HepG2 (cell line): ENCODE results near the gene PIP5KL1. TPM values are rescaled to one million over a fixed set of nuclear protein-coding genes. Genes with fewer than 3 reads are reported as not detected.

Experiments used
- ATAC-seq: fragments of 200-7000 bp; cut with Tn5 transposase; 3 replicates; pipeline ENCODE4 v1.9.1; 2020; ENCODE audit warnings: mild to moderate bottlenecking, moderate library complexity
- BruUV-seq: library from RNA; stranded (reverse); fragments of 400-500 nt; replicated peaks from 2 replicates; lab custom pipeline; 2021; lab: Mats Ljungman, UMichigan
- CTCF ChIA-PET: fragments of 300-600 bp; formaldehyde crosslinking; extraction: SDS; loops from one replicate; lab custom pipeline; 2021; ENCODE audit warnings: low total read pairs, inconsistent platforms, low intra/inter-chr PET ratio; lab: Yijun Ruan, JAX
- POLR2A ChIA-PET: fragments of 350-600 bp; sonication (Branson Sonifier 250); formaldehyde crosslinking; loops from one replicate; lab custom pipeline; 2020; ENCODE audit warnings: antibody characterized with exemption, inconsistent platforms; lab: Yijun Ruan, JAX
- DNase-seq: peaks from one replicate; pipeline ENCODE4 v3.0.0-alpha.2; 2015; ENCODE audit warnings: low spot score
- FAIRE-seq: peaks from 3 replicates; lab custom pipeline; 2011; peaks lifted over from hg19 to GRCh38; lab: Jason Lieb, UNC
- H2AFZ ChIP-seq: one replicate; pipeline ENCODE4 v1.6.1; 2011; ENCODE audit warnings: low read length, inconsistent platforms
- H3K27ac ChIP-seq: fragments of 300-600 bp; 3 replicates; pipeline ENCODE4 v1.8.0; 2011; ENCODE audit warnings: mixed run types, mild to moderate bottlenecking, mixed read lengths, low read length, inconsistent platforms; ENCODE audit not compliant: insufficient read depth; ENCODE audit errors: extremely low read length
- H3K27me3 ChIP-seq, 2 experiments: fragments of 200-600 bp in 1 of 2; 2 replicates in 1 of 2; 3 replicates in 1 of 2; pipeline versions ENCODE4 v1.6.0 to v1.8.0; 2011; ENCODE audit warnings: low read length in 2 of 2, mild to moderate bottlenecking in 2 of 2, moderate library complexity in 2 of 2, inconsistent platforms in 1 of 2; ENCODE audit not compliant: insufficient read depth in 2 of 2, control insufficient read depth in 1 of 2
- H3K36me3 ChIP-seq, 2 experiments: fragments of 200-600 bp in 1 of 2; replicated peaks in 1 of 2; 2 replicates in 1 of 2; 3 replicates in 1 of 2; pipeline versions ENCODE4 v1.5.1 to v1.8.0; 2011; ENCODE audit warnings: low read length in 2 of 2, inconsistent platforms in 1 of 2; ENCODE audit not compliant: insufficient read depth in 2 of 2, control insufficient read depth in 1 of 2
- H3K4me1 ChIP-seq: 2 replicates; pipeline ENCODE4 v1.5.1; 2012; ENCODE audit warnings: low read length, inconsistent platforms; ENCODE audit not compliant: insufficient read depth
- H3K4me2 ChIP-seq: 2 replicates; pipeline ENCODE4 v1.6.0; 2011; ENCODE audit warnings: low read depth, low read length, inconsistent platforms
- H3K4me3 ChIP-seq, 3 experiments: fragments of 200-600 bp in 1 of 3; sonication (generic), shearing (Covaris generic) in 1 of 3; replicated peaks in 1 of 3; 2 replicates each; pipeline ENCODE4 v1.5.1; 2011 to 2016; ENCODE audit warnings: low read length in 3 of 3, inconsistent platforms in 2 of 3, low read depth in 2 of 3, mild to moderate bottlenecking in 2 of 3, control low read depth in 1 of 3, mixed read lengths in 1 of 3; ENCODE audit not compliant: insufficient read depth in 1 of 3
- H3K79me2 ChIP-seq: one replicate; pipeline ENCODE4 v1.6.1; 2011; ENCODE audit warnings: low read length, inconsistent platforms; ENCODE audit not compliant: insufficient read depth
- H3K9ac ChIP-seq: 2 replicates; pipeline ENCODE4 v1.6.0; 2011; ENCODE audit warnings: mild to moderate bottlenecking, low read depth, low read length, inconsistent platforms; ENCODE audit not compliant: insufficient read depth
- H3K9me3 ChIP-seq: 2 replicates; pipeline ENCODE4 v1.5.1; 2012; ENCODE audit warnings: mild to moderate bottlenecking, low read length
- H4K20me1 ChIP-seq: 2 replicates; pipeline ENCODE4 v1.6.0; 2011; ENCODE audit warnings: inconsistent platforms, mild to moderate bottlenecking, low read length, moderate library complexity; ENCODE audit not compliant: insufficient read depth
- GFI1 ChIP-seq: sonication (generic); formaldehyde crosslinking; IDR thresholded peaks from 2 replicates; pipeline ENCODE4 v1.5.0; 2020; ENCODE audit warnings: missing genetic modification reagents, mild to moderate bottlenecking, borderline replicate concordance
- HHEX ChIP-seq: IDR thresholded peaks from 2 replicates; pipeline ENCODE4 v1.6.1; 2016; ENCODE audit warnings: control low read depth
- HMGXB4 ChIP-seq, 2 experiments: sonication (generic) in 1 of 2; formaldehyde crosslinking in 1 of 2; IDR thresholded peaks; 2 replicates each; pipeline versions ENCODE4 v1.4.0 to v1.6.1; 2018 to 2020; ENCODE audit warnings: missing genetic modification reagents in 2 of 2, borderline replicate concordance in 1 of 2, low read depth in 1 of 2, mild to moderate bottlenecking in 1 of 2, missing biosample characterization in 1 of 2
- HNRNPL ChIP-seq: fragments of 200-400 bp; formaldehyde crosslinking; IDR thresholded peaks from 2 replicates; pipeline ENCODE4 v1.6.1; 2017; ENCODE audit warnings: mild to moderate bottlenecking, low read depth, low read length
- JARID2 ChIP-seq: sonication (generic); formaldehyde crosslinking; IDR thresholded peaks from 2 replicates; pipeline ENCODE4 v1.8.1; 2023; ENCODE audit warnings: missing genetic modification reagents, inconsistent platforms; ENCODE audit not compliant: insufficient replicate concordance
- SP2 ChIP-seq: sonication (generic); formaldehyde crosslinking; IDR thresholded peaks from 2 replicates; pipeline ENCODE4 v1.5.1; 2020; ENCODE audit warnings: mild to moderate bottlenecking, missing genetic modification reagents
- SSRP1 ChIP-seq: IDR thresholded peaks from 2 replicates; pipeline ENCODE4 v1.6.1; 2016; ENCODE audit warnings: control low read depth
- TFAP4 ChIP-seq: sonication (generic); IDR thresholded peaks from 2 replicates; pipeline ENCODE4 v1.6.1; 2016; ENCODE audit warnings: low read depth, borderline replicate concordance
- YEATS4 ChIP-seq: sonication (generic); formaldehyde crosslinking; IDR thresholded peaks from 2 replicates; pipeline ENCODE4 v1.4.0; 2020; ENCODE audit warnings: missing genetic modification reagents, borderline replicate concordance
- ZFX ChIP-seq: sonication (generic); formaldehyde crosslinking; IDR thresholded peaks from 2 replicates; pipeline ENCODE4 v1.4.0; 2020; ENCODE audit warnings: mild to moderate bottlenecking, low read depth, missing genetic modification reagents, moderate library complexity
- ZNF234 ChIP-seq: sonication (generic); formaldehyde crosslinking; conservative IDR thresholded peaks from 2 replicates; pipeline ENCODE4 v1.5.1; 2020; ENCODE audit warnings: mild to moderate bottlenecking, missing genetic modification reagents
- ZNF276 ChIP-seq: sonication (generic); formaldehyde crosslinking; IDR thresholded peaks from 2 replicates; pipeline ENCODE4 v1.4.0; 2020; ENCODE audit warnings: mild to moderate bottlenecking, low read depth, missing genetic modification reagents
- ZNF713 ChIP-seq: sonication (generic); formaldehyde crosslinking; IDR thresholded peaks from 2 replicates; pipeline ENCODE4 v1.4.0; 2020; ENCODE audit warnings: mild to moderate bottlenecking, missing genetic modification reagents
- ZNF800 ChIP-seq: sonication (generic); formaldehyde crosslinking; IDR thresholded peaks from 2 replicates; pipeline ENCODE4 v1.4.0; 2020; ENCODE audit warnings: missing genetic modification reagents
- WGBS: methylation state at CpG from one replicate; pipeline ENCODE4 v1.1.6; 2017; ENCODE audit warnings: low lambda C conversion rate; 5-methylcytosine and 5-hydroxymethylcytosine counted together
- in situ Hi-C: cut with HindIII; loops from 2 replicates; pipeline ENCODE4 v1.10.0; 2017; ENCODE audit warnings: low pct_unique_long_range_greater_than_20kb; ENCODE audit not compliant: extremely low pct_ligation_motif_present
- intact Hi-C: fragments of 100-400 bp; cut with micrococcal nuclease; formaldehyde crosslinking; loops from one replicate; pipeline ENCODE4 v1.10.0; 2022; ENCODE audit not compliant: unreplicated experiment
- polyA plus RNA-seq, 8 experiments: library from polyadenylated mRNA; depleted of rRNA in 3 of 8; stranded (reverse) in 7 of 8; unstranded in 1 of 8; fragments of >200 nt; fragmentation: Illumina TruSeq in 4 of 8; extraction: Trizol in 4 of 8; gene quantifications; 2 replicates each; pipeline versions ENCODE4 v1.2.1 to v1.2.3, GENCODE V29; 2011 to 2016; ENCODE audit warnings: low read depth in 4 of 8, missing spikeins in 1 of 8, mixed read lengths in 1 of 8; ENCODE audit not compliant: insufficient read depth in 1 of 8
- total RNA-seq, 5 experiments: library from RNA; depleted of rRNA; stranded (reverse); fragments of >200 nt; fragmentation: Illumina TruSeq; extraction: Trizol; gene quantifications; 2 replicates each; pipeline ENCODE4 v1.2.3, GENCODE V29; 2016; ENCODE audit warnings: low read depth in 1 of 5
- TF ChIP-seq, protein P1 (sequence below): sonication (generic); formaldehyde crosslinking; IDR thresholded peaks from 2 replicates; pipeline ENCODE4 v1.4.0; 2020; ENCODE audit warnings: missing genetic modification reagents

Gene PIP5KL1
- total and polyA plus RNA-seq, 2 of the 13 experiments (the other 11 are each of a cell fraction or from before 2014, with no cell fraction given): 0.20 to 0.49 TPM

- peak overlapping the region; percentile 60 for H3K27ac ChIP-seq
- peaks cover 37% of the 10 kb centered on the region; the same call in 1 of the 2 replicates for H4K20me1 ChIP-seq
- no peaks in the 10 kb centered on the region; a peak in 1 of 5 replicates for H3K27me3 ChIP-seq
- in situ Hi-C loops: no loop called here
- ChIA-PET CTCF (no interaction called here), POLR2A (interaction anchor here (1.1 to 2.3 kb wide), 2 partner anchors 13 to 26 kb away, joined by 4 to 8 read pairs; no protein-coding TSS in a partner anchor)
- intact Hi-C loops: loop anchor here (5.0 kb wide), 2 partner anchors 36 to 44 kb away; no protein-coding TSS in a partner anchor
- no peak overlapping the region for H2AFZ ChIP-seq
- 13% methylated on average over 12 of the region's 12 CpGs for WGBS
- H3K36me3 ChIP-seq: peaks cover 0 to 4% of the 10 kb centered on the region in 2 experiments; a peak in 1 of 5 replicates
- H3K79me2 ChIP-seq: peaks cover 72% of the 10 kb centered on the region
- H3K9me3 ChIP-seq: no peaks in the 10 kb centered on the region
- peak overlapping the region; percentile 97 for H3K4me2 ChIP-seq
- peaks cover 70% of the 10 kb centered on the region for H3K4me1 ChIP-seq
- H3K9ac ChIP-seq: peak overlapping the region; percentile 84
- ATAC-seq (0 out of 3 replicates have a peak, but pooled peaks have one; percentile 1), FAIRE-seq (peak; percentile 49), DNase-seq (no peak)
- H3K4me3 ChIP-seq: peak overlapping the region; percentile 86 to 90 (median 90)
- no TSS peak for BruUV-seq
- no peak for TF ChIP-seq JARID2 (CRISPR knock-in tag)
- TF ChIP-seq HHEX (CRISPR knock-in tag): no peak
- TF ChIP-seq HMGXB4 (CRISPR knock-in tag; IDR thresholded peaks at IDR 0.05; ENCODE audit: borderline replicate concordance in 1 of 2, low read depth in 1 of 2): 0 out of 4 replicates have a peak, but pooled peaks of 1 of the 2 experiments have one; percentile 21
- TF ChIP-seq ZNF276 (CRISPR knock-in tag): 0 out of 2 replicates have a peak, but pooled peaks have one; percentile 28
- TF ChIP-seq ZNF800 (CRISPR knock-in tag): no peak
- TF ChIP-seq GFI1 (CRISPR knock-in tag): 0 out of 2 replicates have a peak, but pooled peaks have one; percentile 52
- TF ChIP-seq, protein P1, sequence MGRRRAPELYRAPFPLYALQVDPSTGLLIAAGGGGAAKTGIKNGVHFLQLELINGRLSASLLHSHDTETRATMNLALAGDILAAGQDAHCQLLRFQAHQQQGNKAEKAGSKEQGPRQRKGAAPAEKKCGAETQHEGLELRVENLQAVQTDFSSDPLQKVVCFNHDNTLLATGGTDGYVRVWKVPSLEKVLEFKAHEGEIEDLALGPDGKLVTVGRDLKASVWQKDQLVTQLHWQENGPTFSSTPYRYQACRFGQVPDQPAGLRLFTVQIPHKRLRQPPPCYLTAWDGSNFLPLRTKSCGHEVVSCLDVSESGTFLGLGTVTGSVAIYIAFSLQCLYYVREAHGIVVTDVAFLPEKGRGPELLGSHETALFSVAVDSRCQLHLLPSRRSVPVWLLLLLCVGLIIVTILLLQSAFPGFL (CRISPR knock-in tag): no peak
- TF ChIP-seq SP2 (CRISPR knock-in tag): no peak
- TF ChIP-seq YEATS4 (CRISPR knock-in tag): no peak
- no peak for TF ChIP-seq ZNF713
- TF ChIP-seq ZNF234: no peak
- TF ChIP-seq TFAP4: no peak
- peak; percentile 63 for TF ChIP-seq ZFX
- no peak for TF ChIP-seq SSRP1
- TF ChIP-seq HNRNPL: no peak
Observed at GRCh38 chr9:127977884-127978647, 47.5 kb upstream of the PIP5KL1 start.
